Measurements from ENCODE around the gene ADAMTS20.
A peak's percentile ranks its signal among the peaks of the same experiment; 100 is the strongest.
"Not testable (repeated sequence)": the region's sequence is repeated elsewhere in the genome, so short reads cannot be mapped to it uniquely, and the experiment has no call there.

ADAMTS20 gene, protein sequence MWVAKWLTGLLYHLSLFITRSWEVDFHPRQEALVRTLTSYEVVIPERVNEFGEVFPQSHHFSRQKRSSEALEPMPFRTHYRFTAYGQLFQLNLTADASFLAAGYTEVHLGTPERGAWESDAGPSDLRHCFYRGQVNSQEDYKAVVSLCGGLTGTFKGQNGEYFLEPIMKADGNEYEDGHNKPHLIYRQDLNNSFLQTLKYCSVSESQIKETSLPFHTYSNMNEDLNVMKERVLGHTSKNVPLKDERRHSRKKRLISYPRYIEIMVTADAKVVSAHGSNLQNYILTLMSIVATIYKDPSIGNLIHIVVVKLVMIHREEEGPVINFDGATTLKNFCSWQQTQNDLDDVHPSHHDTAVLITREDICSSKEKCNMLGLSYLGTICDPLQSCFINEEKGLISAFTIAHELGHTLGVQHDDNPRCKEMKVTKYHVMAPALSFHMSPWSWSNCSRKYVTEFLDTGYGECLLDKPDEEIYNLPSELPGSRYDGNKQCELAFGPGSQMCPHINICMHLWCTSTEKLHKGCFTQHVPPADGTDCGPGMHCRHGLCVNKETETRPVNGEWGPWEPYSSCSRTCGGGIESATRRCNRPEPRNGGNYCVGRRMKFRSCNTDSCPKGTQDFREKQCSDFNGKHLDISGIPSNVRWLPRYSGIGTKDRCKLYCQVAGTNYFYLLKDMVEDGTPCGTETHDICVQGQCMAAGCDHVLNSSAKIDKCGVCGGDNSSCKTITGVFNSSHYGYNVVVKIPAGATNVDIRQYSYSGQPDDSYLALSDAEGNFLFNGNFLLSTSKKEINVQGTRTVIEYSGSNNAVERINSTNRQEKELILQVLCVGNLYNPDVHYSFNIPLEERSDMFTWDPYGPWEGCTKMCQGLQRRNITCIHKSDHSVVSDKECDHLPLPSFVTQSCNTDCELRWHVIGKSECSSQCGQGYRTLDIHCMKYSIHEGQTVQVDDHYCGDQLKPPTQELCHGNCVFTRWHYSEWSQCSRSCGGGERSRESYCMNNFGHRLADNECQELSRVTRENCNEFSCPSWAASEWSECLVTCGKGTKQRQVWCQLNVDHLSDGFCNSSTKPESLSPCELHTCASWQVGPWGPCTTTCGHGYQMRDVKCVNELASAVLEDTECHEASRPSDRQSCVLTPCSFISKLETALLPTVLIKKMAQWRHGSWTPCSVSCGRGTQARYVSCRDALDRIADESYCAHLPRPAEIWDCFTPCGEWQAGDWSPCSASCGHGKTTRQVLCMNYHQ (N-terminal part only)

DNA sequence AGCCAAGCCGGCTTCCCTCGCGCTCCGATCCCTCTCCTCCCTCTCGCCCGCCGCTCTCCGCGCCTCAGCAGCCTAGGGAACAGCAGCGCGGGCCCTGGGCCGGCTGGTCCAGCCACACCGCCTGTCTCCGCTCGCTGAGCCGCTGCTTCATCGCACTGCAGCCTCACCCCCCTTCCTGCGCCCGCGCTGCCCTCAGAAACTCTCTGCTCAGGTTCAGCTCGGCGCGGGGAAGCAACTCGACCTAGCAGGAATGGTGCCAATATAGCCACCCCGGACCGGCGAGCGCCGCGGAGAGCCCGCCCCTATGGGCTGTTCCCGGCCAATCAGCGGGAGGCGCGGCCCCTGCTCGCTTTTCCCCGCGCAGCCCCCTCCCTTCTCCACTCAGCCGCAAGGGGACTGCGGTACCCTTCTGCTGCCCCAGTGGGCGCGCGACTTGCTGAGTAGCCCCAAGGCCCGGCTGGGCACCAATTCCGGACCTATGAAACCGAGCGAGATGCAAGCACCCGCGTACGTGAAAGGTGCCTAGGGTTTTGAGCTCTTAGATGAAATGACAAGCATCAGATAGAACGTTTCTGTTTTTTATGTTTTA, at the start of gene ADAMTS20:
Gene ADAMTS20 (minus strand): TSS at position 233 of the 589 bp plus-strand sequence. CDS start 282 bp downstream, outside the sequence.
- peak; percentile 40 for DNase-seq (ENCODE audit: low spot score)

DNA sequence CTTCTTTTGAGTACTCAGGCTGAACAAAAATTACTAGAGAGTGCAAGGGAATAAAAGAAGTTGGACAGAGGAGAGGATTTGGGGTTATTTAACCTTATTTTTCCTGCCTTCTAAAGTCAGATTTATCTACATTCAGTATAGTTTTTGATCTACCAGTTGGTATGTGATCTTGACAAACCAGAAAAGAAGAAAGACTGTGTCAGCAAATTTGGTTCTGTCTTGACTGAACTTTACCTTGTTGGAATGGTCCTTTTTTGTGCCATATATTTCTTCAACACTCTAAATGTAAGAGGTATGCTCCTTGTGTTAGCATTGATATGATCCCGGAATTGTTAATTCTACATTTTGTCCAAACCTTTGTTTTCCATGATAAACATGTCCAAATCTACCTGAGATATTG, 47.7 kb upstream of the ADAMTS20 start:
- no peak for DNase-seq (ENCODE audit: low spot score)

DNA sequence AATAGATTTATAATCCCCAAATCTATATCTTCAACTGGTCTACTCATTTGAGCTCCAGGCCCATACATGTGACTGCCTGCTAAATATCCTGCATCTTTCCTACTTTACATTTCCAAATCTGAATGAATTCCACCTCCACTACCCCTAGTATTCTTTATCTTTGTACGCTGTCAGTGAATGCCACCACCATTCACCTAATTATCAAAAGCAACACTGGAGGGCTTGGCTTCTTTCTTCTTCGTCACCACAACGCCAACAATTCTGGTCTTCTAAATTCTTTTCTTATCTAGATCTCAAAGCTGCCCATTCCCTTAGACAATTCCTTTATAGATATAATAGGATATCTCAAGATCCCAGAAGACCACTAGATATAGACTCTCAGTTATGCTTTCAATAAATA, 47.1 kb upstream of the ADAMTS20 start:
- DNase-seq (ENCODE audit: low spot score), result no peak

DNA sequence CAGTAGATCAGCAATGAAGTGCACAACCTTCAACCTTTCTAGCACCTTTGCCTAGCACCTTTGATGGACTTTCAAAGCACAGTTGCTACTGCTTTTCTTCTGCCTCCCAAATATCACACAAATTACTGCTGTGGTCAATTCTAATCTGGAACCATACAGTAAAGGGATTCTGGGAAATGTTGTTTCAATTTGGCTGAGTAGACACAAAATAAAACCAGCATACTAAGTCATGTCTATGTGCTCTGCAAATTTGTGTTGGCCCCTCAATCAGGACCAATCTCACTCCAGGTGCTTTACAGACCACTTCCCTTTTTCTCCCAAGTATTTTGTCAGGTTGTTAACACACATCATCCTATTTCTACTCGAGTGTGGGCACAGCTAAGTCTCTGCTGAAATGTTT, 38.3 kb upstream of the ADAMTS20 start:
- DNase-seq (ENCODE audit: low spot score), result no peak

DNA sequence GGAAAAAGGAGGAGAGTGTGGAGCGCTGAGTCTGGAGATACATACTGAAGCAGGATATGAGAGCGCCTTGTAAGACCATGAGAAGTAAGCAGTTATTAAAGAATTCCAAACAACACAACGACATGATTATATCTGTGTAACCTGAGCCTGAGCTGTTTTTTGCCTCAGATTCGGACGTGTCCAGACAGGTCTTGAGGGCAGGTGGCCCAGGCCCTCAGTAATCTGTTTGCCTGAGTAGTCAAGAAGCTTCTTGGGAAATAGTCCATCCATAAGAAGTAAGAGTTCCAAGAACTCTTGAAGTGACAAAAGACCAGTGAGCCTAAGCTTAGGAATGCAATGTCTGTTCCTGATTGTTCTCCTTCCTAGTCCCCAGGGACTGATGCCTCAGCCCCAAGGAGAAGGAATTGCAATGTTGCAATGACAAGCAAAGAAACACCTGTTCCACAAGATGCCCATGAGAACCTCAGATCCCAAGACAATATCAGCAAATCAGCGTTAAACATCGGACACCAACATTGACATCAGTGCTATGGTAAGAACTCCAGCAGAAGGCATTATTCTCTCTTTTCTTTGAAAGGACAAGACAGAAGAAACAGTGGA, 34.7 kb upstream of the ADAMTS20 start:
- no peak for DNase-seq (ENCODE audit: low spot score)

DNA sequence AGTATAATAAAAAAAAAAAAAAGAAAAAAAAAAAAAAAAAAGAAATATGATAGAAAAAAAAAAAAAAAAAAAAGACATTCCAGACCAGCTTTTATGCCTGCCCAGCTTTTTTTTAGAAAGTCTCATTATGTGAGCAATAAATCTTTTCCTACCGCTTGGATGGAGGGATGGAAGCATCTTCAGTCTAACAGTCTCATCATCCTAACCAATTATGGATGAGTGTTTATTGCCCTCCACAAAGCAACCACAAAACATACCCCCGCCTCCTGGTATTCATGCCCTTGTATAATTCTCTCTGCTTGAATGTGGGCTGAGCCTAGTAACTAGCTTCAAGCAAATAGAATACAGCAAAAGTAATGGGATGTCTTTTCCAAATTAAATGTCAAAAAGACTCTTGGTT, 33.7 kb upstream of the ADAMTS20 start:
- DNase-seq (ENCODE audit: low spot score), result no peak

DNA sequence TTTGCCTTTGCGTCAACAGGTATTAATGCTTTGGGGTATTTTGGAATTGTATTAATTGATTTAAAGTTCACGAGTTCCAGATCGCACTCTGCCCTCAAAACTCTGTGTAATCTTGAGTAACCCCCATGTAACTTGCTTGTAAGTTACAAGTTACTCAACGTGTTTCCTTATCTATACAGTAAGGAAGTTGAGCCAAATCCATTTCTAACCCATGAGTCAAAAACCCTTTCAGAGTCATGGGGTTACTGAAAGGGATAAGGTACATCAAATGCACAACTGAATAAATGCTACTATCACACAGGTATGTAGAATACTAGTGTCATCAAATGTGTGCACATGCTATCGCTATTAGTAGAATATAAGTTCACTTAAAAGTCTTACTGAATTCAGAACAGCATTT, 28.6 kb upstream of the ADAMTS20 start:
- no peak for DNase-seq (ENCODE audit: low spot score)

DNA sequence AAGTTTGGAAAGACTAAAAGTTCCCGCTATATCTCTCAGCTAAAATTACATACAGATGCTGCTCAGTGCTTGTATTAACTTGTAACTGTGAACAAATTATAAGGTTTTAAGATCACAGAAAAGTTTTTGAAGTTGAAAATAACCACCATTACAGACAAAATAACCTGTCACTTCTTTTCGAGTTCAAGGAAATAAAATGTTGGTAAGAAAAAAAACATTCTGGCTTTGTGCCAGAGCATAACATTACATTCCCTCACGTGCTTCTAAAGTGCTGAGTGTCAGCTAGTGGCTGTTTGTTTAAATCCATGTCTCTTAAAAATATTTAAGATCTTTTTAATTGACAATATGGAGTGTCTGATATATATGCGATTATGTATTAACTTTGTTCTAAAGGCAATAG, 27.2 kb upstream of the ADAMTS20 start:
- no peak for DNase-seq (ENCODE audit: low spot score)

DNA sequence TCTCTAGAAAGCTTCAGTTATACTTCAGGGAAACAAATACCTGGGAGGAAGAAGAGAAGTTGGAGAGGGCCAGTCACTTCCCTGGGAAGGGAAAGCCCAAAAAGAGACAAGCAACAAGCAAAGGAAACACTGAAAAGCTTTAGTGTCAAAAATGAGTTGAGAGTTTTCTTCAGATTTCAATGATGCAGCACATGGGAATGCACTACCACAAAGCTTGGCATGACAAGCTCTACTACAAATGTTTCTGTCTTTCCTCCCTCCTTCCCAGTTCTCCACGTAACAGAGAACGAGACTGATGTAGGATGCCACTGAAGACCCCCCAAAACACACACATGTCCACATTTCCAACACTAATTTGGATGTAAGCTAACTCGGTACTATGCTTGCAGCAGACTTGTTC, 26.8 kb upstream of the ADAMTS20 start:
- DNase-seq (ENCODE audit: low spot score), result peak; percentile 27

DNA sequence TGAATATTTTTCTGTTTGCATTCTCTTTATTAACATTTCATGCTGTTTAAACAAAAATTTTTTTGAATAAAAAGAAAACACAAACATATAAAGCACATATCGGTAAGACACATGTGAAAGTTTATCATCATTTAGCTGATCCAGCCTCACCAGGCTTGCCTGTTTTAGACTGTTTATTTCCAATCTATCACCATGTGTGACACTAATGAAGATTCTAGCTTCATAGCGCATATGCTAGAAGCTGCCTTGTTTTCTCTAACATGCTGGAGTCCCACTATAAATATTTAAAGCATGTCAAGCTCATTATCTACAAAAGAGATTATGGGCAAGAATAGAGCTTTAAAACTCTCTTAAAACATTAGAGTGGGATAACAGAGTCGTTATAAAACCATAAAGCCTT, 25.4 kb upstream of the ADAMTS20 start:
- DNase-seq (ENCODE audit: low spot score), result no peak

DNA sequence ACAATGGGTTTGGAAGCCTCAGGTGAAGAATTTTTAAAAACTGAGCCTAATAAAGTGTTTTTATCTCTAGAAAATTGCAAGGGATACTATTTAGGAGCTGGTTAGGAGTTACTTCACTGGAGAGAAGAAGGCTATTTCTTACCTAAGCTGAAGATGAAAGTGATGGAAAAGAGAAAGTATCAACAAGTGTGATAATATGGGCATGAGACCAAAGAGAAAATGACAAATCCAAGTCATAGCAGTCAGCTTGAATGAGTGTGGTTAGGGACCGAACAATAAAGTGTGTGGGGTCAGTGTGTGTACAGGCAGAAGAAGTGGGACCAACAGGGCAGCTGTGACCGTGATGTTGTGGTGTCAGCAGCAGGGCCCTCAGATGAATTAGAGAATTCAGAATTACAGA, 24.2 kb upstream of the ADAMTS20 start:
- no peak for DNase-seq (ENCODE audit: low spot score)

DNA sequence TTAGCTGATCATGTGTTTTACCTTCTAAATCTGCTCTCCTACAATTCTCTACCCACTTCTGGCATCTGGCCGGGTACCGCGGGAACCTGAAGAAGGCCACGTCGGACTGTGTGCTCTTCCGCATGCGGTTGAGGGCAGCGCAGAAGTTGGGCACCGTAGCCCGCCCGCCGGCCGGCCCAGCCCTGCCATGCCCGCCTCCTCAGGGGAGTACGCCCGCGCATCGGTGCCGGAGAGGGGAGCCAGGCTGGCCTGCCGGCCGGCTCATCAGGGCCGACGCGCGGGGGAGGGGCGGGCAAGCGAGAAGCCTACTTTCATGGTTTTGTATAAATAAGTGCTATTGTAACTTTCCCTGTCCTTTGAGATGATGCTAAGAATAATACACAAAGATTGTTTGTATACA, 19.9 kb upstream of the ADAMTS20 start:
- DNase-seq (ENCODE audit: low spot score), result no peak

DNA sequence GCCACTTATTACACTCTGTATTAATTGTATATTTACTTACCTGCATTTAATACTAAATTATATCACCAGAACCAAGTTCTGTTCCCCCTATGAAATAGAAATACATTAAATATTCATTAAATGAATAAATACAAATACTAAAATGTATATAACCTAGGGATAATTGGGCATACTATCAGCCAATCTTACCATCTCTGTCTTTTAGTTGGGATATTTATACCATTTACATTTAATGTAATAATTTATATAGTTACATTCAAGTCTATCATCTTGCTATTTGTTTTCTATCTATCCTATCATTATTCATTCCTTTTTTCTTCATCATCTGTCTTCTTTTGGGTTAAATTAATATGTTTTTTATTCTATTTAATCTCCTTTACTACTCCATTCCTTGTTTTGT, 4.1 kb upstream of the ADAMTS20 start:
- no peak for DNase-seq (ENCODE audit: low spot score)

DNA sequence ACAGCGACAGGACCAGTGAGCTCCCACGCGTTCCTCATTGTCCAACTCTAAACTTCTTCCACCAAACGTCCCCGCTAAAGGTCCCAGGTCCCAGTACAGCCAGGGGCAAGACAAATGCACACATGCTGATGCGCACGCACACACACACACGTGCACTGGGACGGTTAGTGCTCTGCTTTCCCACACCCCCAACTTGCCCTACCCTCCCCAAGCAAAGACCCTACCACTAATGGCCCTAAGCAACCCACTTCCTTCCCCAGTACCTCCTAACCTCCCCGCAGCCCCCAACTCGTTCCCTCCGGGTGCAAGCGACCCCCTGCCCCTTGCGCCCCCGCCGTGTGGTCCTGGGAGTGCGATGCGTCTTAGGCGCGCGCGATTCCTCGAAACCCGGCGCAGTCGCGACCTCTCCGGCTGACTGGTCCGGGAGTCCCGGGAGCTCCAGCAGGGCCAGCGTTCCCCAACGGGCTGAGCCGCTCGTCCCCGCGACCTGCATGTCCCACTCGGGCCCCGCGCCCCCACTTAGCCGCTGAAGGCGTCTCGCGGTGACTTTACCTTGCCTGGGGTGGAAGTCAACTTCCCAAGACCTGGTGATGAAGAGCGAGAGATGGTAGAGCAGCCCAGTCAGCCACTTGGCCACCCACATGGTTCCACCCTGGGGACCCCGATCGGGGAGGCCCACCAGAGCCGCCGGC, 578 bp downstream of the ADAMTS20 start:
- peak; percentile 9 for DNase-seq (ENCODE audit: low spot score)

DNA sequence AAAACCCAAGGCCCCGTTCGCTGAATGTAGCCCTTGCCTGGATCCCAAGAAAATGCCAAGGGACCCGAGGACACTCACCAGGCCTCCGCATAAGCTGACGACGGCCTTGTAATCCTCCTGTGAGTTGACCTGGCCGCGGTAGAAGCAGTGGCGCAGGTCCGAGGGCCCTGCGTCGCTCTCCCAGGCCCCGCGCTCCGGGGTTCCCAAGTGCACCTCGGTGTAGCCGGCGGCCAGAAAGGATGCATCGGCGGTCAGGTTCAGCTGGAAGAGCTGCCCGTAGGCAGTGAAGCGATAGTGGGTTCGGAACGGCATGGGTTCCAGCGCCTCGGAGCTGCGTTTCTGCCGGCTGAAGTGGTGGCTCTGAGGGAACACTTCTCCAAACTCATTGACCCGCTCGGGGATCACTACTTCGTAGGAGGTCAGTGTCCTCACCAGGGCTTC, 1.2 kb downstream of the ADAMTS20 start:
- DNase-seq (ENCODE audit: low spot score), result peak; percentile 8

DNA sequence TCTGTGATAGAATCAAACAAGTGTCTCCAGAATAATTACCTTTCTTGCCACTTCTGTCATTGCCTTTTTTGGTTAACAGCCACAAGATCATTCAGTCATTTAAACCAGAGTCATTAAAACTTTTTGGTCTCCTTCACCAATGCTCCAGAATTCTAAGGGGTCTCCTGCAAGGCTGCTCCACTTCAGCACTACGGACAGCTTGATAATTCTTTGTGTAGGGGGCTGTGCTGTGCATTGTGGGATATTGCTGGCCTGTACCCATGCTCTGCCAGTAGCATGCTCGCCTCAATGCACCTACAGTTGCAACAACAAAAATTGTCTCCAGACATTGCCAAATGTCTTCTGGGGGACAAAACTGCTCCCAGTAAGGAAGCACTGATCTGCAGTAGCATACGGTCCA, 7.3 kb downstream of the ADAMTS20 start:
- DNase-seq (ENCODE audit: low spot score), result no peak

DNA sequence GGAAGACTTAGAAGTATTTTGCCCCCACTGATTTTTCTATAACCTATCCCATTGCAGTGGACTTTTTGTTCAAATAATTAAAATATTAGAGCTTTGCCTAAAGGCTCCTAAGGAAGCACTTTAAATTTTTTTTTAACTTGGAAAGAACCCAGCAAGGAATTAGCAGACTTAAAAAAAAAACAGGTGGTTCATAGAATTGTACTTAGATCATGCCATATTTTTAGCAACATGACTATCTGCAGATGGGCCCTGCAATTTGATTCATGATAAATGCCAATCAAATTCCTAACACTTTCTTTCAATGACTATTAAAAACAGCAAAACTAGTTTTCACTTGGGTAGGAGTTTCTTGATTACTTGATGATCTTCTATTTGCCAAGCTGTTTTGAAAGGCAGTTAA, 11.5 kb downstream of the ADAMTS20 start:
- no peak for DNase-seq (ENCODE audit: low spot score)

DNA sequence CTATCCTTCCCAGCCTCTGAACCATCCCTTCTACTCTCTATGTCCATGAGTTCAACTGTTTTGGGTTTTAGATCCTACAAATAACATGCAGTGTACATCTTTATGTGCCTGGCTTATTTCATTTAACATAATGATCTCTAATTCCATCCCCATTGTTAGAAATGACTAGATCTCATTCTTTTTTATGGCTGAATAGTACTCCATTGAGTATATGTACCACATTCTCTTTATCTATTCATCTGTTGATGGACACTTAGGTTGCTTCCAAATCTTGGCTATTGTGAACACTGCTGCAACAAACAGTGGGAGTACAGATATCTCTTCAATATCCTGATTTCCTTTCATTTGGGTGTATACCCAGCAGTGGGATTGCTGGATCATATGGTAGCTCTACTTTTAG, 14.3 kb downstream of the ADAMTS20 start:
- DNase-seq (ENCODE audit: low spot score), result not testable (repeated sequence)

DNA sequence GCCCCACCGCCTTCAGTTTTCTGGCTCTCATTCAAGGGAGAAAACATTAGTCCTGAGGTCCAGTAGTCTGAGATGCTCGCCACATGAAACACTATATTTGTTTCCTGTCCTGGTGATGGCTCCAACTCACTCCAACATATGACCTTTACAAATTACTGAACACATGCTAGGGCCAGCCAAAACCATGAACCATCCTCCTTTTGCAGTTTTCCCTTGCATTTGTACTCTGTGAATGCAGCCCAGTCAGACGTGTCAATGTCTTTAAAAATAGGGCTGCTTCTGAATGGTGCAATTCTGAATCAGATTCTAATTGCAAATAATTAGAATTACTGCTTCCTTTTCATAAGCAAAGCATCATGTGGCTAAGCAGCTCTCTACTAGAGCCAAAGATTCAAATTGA, 36.0 kb downstream of the ADAMTS20 start:
- DNase-seq (ENCODE audit: low spot score), result no peak

DNA sequence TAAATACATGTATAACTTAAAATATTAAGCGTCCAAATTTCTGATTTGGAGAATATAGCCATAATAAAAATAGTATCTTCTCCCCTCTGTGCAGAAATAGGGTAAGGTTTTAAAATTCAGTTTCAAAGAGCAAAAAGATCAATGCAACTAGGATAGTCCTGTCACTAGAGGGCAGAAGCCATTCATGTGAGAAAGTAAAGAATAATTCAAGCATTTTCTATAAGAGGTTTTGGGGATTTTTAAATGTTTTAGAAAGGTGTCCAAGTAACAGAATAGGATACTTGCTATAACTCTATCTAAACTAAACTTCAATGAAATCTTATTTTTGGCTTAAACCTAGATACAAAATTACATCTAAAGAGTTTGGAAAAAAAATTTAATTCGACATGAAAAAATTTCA, 50.3 kb downstream of the ADAMTS20 start:
- DNase-seq (ENCODE audit: low spot score), result peak; percentile 24

DNA sequence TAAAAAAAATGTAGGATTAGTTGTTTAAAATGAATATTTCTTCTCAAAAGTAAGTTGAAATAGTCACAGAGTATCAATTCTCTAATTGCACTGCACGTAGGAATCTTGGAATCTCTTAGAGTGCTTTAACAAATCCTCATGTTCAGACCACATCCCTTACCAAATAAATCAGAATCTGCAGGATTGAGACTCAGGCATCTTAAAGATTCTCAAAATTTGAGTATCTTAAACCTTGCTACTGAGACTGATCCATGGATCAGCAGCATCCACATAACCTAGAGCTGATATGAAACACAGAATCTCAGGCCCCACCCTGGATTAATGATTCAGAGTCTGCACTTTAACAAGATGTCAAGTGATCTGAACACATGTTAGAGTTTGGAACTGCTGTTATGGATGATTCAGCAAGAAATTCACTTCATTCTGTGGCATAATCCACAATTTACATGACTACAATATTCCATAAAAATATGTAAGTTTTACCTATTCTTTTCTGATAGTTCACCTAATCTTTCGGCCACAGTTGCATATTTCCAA, 58.7 kb downstream of the ADAMTS20 start:
- DNase-seq (ENCODE audit: low spot score), result no peak

Data from AG20443 (cell line).